NCI-H2196 treated with DMSO at 0.1 percent for 48 hours (cell line): Measurements from ENCODE around the gene C1orf87.

Experiments
- DNase-seq: peaks from one replicate; lab custom pipeline; 2025; ENCODE audit not compliant: unreplicated experiment; lab: John Stamatoyannopoulos, UW

Gene C1orf87

GRCh38 chr1:59952065-59952464 is 121.5 kb downstream of the C1orf87 start:
- DNase-seq = no peak

GRCh38 chr1:59949648-59950047 is 123.9 kb downstream of the C1orf87 start:
- no peak for DNase-seq

- DNase-seq = no peak
Observed at GRCh38 chr1:59948990-59949389, 124.6 kb downstream of the C1orf87 start.

GRCh38 chr1:59947047-59947938 is 126.3 kb downstream of the C1orf87 start:
- peak; percentile 54 for DNase-seq

GRCh38 chr1:59945790-59946189 is 127.8 kb downstream of the C1orf87 start:
- no peak for DNase-seq
